NCI-H446 treated with DMSO at 0.1 percent for 48 hours (cell line): ENCODE results near the gene CEP250.

ENCODE experiments used
- DNase-seq: peaks from one replicate; lab custom pipeline; 2025; lab: John Stamatoyannopoulos, UW

Gene CEP250

GRCh38 chr20:35562541-35563110 is 107.2 kb downstream of the CEP250 start:
- no peak for DNase-seq

- no peak for DNase-seq
These were observed 108.4 kb downstream of the CEP250 start for GRCh38 chr20:35563834-35564233.

- no peak for DNase-seq
These were observed 109.5 kb downstream of the CEP250 start for GRCh38 chr20:35564905-35565304.

GRCh38 chr20:35568645-35569044 is 113.2 kb downstream of the CEP250 start:
- no peak for DNase-seq
